Skeletal muscle satellite cell (primary cell): ENCODE measurements around the gene SIM1.

Experiments
- H3K27me3 ChIP-seq: 2 replicates; pipeline ENCODE4 v1.7.0; 2013; ENCODE audit warnings: low read length; ENCODE audit not compliant: control insufficient read depth, insufficient read depth
- H3K36me3 ChIP-seq: 2 replicates; pipeline ENCODE4 v1.7.0; 2013; ENCODE audit warnings: mild to moderate bottlenecking, control low read depth, low read length; ENCODE audit not compliant: insufficient read depth
- H3K4me1 ChIP-seq: 2 replicates; pipeline ENCODE4 v1.7.0; 2013; ENCODE audit warnings: low read length; ENCODE audit not compliant: control insufficient read depth, insufficient read depth
- H3K4me2 ChIP-seq: 2 replicates; pipeline ENCODE4 v1.7.0; 2013; ENCODE audit warnings: mild to moderate bottlenecking, low read length
- H3K4me3 ChIP-seq: 2 replicates; pipeline ENCODE4 v1.7.0; 2013; ENCODE audit warnings: low read length
- H3K9ac ChIP-seq: 2 replicates; pipeline ENCODE4 v1.7.0; 2013; ENCODE audit warnings: mild to moderate bottlenecking, low read depth, low read length, moderate library complexity
- H3K9me3 ChIP-seq: replicated peaks from 2 replicates; pipeline ENCODE4 v1.7.0; 2013; ENCODE audit warnings: mild to moderate bottlenecking, control low read depth, low read length

The SIM1 gene

GRCh38 chr6:100339574-100340255 lies 125.0 kb downstream of the SIM1 start:
- Histone ChIP-seq H3K9me3 (no peaks in the 10 kb centered on the region), H3K9ac (no peak overlapping the region), H3K4me2 (no peak overlapping the region), H3K4me3 (no peak overlapping the region), H3K27me3 (no peaks in the 10 kb centered on the region), H3K4me1 (peaks cover 25% of the 10 kb centered on the region), H3K36me3 (no peaks in the 10 kb centered on the region)

- H3K36me3 ChIP-seq, result no peaks in the 10 kb centered on the region
- H3K9me3 ChIP-seq, result no peaks in the 10 kb centered on the region
- H3K4me3 ChIP-seq, result no peak overlapping the region
- no peak overlapping the region for H3K4me2 ChIP-seq
- H3K4me1 ChIP-seq, result peaks cover 8% of the 10 kb centered on the region
- no peak overlapping the region for H3K9ac ChIP-seq
- H3K27me3 ChIP-seq, result no peaks in the 10 kb centered on the region
Observed at GRCh38 chr6:100338090-100338489, 126.6 kb downstream of the SIM1 start.

DNA sequence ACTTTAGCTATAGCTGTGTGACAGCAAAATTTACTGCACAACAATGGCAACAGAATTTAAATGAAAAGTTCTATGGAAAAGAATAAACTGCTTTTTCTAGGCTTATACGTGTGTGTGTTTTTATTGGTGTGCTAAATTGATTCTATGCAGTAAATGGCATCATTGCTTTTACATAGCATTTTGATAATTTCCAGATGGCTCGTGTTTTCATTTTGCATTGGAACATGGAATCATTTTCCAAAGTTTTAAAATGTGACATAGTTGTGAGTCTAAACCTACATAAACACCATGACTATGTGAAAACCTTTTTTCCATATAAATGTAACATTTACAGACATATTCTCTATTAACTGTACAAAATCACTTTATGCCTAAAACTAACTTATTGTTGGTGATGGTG lies 127.8 kb downstream of the SIM1 start:
- Histone ChIP-seq H3K9ac (no peak overlapping the region), H3K4me1 (peaks cover 4% of the 10 kb centered on the region), H3K36me3 (no peaks in the 10 kb centered on the region), H3K4me3 (no peak overlapping the region), H3K27me3 (no peaks in the 10 kb centered on the region), H3K9me3 (no peaks in the 10 kb centered on the region), H3K4me2 (no peak overlapping the region)

DNA sequence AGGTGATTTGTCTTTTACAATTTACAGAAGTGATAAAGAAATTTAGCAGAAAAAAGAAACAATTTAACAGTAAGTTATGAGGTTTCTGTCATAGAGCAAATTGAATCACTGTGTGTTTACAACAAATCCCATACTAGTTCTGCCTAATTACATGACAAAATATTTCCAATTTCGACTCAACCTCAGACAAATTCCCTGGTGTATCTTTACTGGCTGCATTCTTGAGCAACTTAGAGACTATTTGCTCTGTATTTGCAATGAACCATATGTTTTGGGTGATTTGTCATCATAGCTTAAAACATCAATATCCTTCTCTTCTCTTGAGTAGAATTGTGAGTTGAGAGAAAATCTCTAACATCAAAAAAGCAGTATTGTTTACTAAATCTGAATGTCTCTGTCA lies 128.7 kb downstream of the SIM1 start:
- Histone ChIP-seq H3K27me3 (no peaks in the 10 kb centered on the region), H3K9me3 (no peaks in the 10 kb centered on the region), H3K4me1 (peaks cover 4% of the 10 kb centered on the region), H3K9ac (no peak overlapping the region), H3K4me2 (no peak overlapping the region), H3K4me3 (no peak overlapping the region), H3K36me3 (no peaks in the 10 kb centered on the region)
